Measurements from ENCODE around the gene CRHBP. TPM values are rescaled to one million over a fixed set of nuclear protein-coding genes. Genes with fewer than 3 reads are reported as not detected.

The CRHBP gene
- total and polyA plus RNA-seq, 2 donors (not counting 3 experiments of a cell fraction or from before 2014, with no cell fraction given), result 0.08 to 0.51 TPM

- no peaks in the 10 kb centered on the region for H3K9me3 ChIP-seq (replicated peaks; ENCODE audit: control insufficient read depth, insufficient read depth, low read length)
- no peaks in the 10 kb centered on the region for H3K79me2 ChIP-seq (ENCODE audit: control insufficient read depth, insufficient read depth, low read length)
- intact Hi-C loops (cut with micrococcal nuclease) (no loop called here), dilution Hi-C loops (cut with MboI; ENCODE audit: extremely low pct_ligation_motif_present, low sequenced_read_pairs) (no loop called here)
- no peak for TF ChIP-seq EZH2 (IDR thresholded peaks at IDR 0.05; ENCODE audit: borderline replicate concordance, low read depth, low read length, severe bottlenecking)
- TF ChIP-seq POLR2A (IDR thresholded peaks at IDR 0.05; ENCODE audit: low read depth, low read length), result no peak
- no peak for TF ChIP-seq GATA2 (IDR thresholded peaks at IDR 0.05; ENCODE audit: insufficient read depth, insufficient read length, low read depth, low read length)
- no peak for TF ChIP-seq MYC (IDR thresholded peaks at IDR 0.05; ENCODE audit: low read depth, low read length)
- no peak for TF ChIP-seq CTCF (IDR thresholded peaks at IDR 0.05; ENCODE audit: extremely low read depth in 1 of 2, insufficient read depth in 1 of 2, low read depth in 1 of 2, low read length in 2 of 2)
- TF ChIP-seq FOS (IDR thresholded peaks at IDR 0.05; ENCODE audit: borderline replicate concordance, insufficient read depth, low read length), result no peak
- no peak for TF ChIP-seq JUN (IDR thresholded peaks at IDR 0.05; ENCODE audit: borderline replicate concordance, insufficient read depth, insufficient read length, low read depth)
- no peak for TF ChIP-seq MAX (IDR thresholded peaks at IDR 0.05; ENCODE audit: insufficient read depth, insufficient read length)
- no peak for TF ChIP-seq POLR2AphosphoS5 (IDR thresholded peaks at IDR 0.05; ENCODE audit: insufficient read depth, low read depth, low read length)
- FAIRE-seq (no peak), DNase-seq (ENCODE audit: low read depth, low spot score) (no peak)
- H3K4me2 ChIP-seq (ENCODE audit: insufficient read depth, low read length), result no peak overlapping the region
- no peaks in the 10 kb centered on the region for H4K20me1 ChIP-seq (replicated peaks; ENCODE audit: control insufficient read depth, extremely low read depth, insufficient read depth, low read length)
- no peak overlapping the region for H2AFZ ChIP-seq (ENCODE audit: low read depth, low read length)
- no peak overlapping the region for H3K9ac ChIP-seq (replicated peaks; ENCODE audit: extremely low read depth, insufficient read depth, low read length)
- H3K4me1 ChIP-seq (ENCODE audit: control insufficient read depth, extremely low read depth, insufficient read depth, low read length), result no peaks in the 10 kb centered on the region
- no TSS peak for BruUV-seq (replicated peaks)
- CTCF ChIA-PET, result interaction anchor here (1.0 kb wide), 1 partner anchor 8 kb away, joined by 3 read pairs; no protein-coding TSS in a partner anchor
- POLR2A ChIA-PET, result no interaction called here
- no peaks in the 10 kb centered on the region for H3K9me1 ChIP-seq (replicated peaks; ENCODE audit: control insufficient read depth, extremely low read depth, insufficient read depth, low read length)
- H3K27ac ChIP-seq (ENCODE audit: insufficient read depth, low read depth, low read length), result no peak overlapping the region
- peaks cover 1 to 2% of the 10 kb centered on the region in 2 experiments for H3K27me3 ChIP-seq (ENCODE audit: control insufficient read depth in 2 of 2, insufficient read depth in 2 of 2, low read length in 2 of 2)
- no peak overlapping the region for H3K4me3 ChIP-seq (replicated peaks in 1 of 3; ENCODE audit: insufficient read depth in 1 of 3, low read depth in 1 of 3, low read length in 3 of 3)
- H3K36me3 ChIP-seq (ENCODE audit: control insufficient read depth in 2 of 2, extremely low read depth in 1 of 2, insufficient read depth in 2 of 2, low read length in 2 of 2), result no peaks in the 10 kb centered on the region
Observed at GRCh38 chr5:76943006-76943405, 9.8 kb upstream of the CRHBP start.
